Transverse colon (tissue), 4 donors: ENCODE measurements around the gene MMEL1.

Experiments used
- CTCF ChIP-seq, 5 experiments: fragments of 200-600 bp in 3 of 5; fragments of 450-650 bp in 2 of 5; sonication (generic) in 3 of 5; IDR thresholded peaks; 1 replicate in 2 of 5; 2 replicates in 3 of 5; pipeline ENCODE4 v1.5.1; 2016 to 2017; ENCODE audit warnings: antibody characterized with exemption in 5 of 5, inconsistent platforms in 3 of 5, mild to moderate bottlenecking in 2 of 5, moderate library complexity in 1 of 5
- POLR2A ChIP-seq: fragments of 450-650 bp; IDR thresholded peaks from one replicate; pipeline ENCODE4 v1.6.1; 2016; ENCODE audit warnings: antibody characterized with exemption, mild to moderate bottlenecking, moderate library complexity
- POLR2AphosphoS5 ChIP-seq, 3 donors: sonication (generic); formaldehyde crosslinking; IDR thresholded peaks; one replicate each; pipeline ENCODE4 v1.6.1; 2016; ENCODE audit warnings: antibody characterized with exemption in 3 of 3

GRCh38 chr1:2602311-2602835 lies 30.4 kb downstream of the MMEL1 start:
- no peak for TF ChIP-seq CTCF (IDR thresholded peaks at IDR 0.05)
- no peak for TF ChIP-seq POLR2A
- TF ChIP-seq POLR2AphosphoS5 (IDR thresholded peaks at IDR 0.05) = no peak
